HFFc6 (cell line): ENCODE results near the gene NCS1. TPM values are rescaled to one million over a fixed set of nuclear protein-coding genes. Genes with fewer than 3 reads are reported as not detected.

Experiments used
- DNase-seq: peaks from one replicate; pipeline ENCODE4 v3.0.0-alpha.2; 2018
- H3K27ac Mint-ChIP-seq: 2 replicates; pipeline ENCODE4 v1.8.0; 2020; ENCODE audit warnings: mild to moderate bottlenecking, mixed read lengths
- H3K27me3 Mint-ChIP-seq: 2 replicates; pipeline ENCODE4 v1.8.0; 2021; ENCODE audit warnings: mild to moderate bottlenecking, moderate library complexity, mixed read lengths; ENCODE audit not compliant: insufficient read depth
- H3K36me3 Mint-ChIP-seq: 2 replicates; pipeline ENCODE4 v1.8.0; 2021; ENCODE audit warnings: low read depth, mixed read lengths
- H3K4me1 Mint-ChIP-seq: 2 replicates; pipeline ENCODE4 v1.8.0; 2020; ENCODE audit warnings: low read depth, mixed read lengths
- H3K4me3 Mint-ChIP-seq: 2 replicates; pipeline ENCODE4 v1.8.0; 2020; ENCODE audit warnings: mild to moderate bottlenecking, moderate library complexity, mixed read lengths
- H3K9me3 Mint-ChIP-seq: 2 replicates; pipeline ENCODE4 v1.8.0; 2020; ENCODE audit warnings: mild to moderate bottlenecking, mixed read lengths
- CTCF ChIP-seq: fragments of 200-600 bp; sonication (generic); IDR thresholded peaks from 2 replicates; pipeline ENCODE4 v1.5.0; 2021; ENCODE audit warnings: antibody characterized with exemption, mild to moderate bottlenecking
- total RNA-seq, 6 experiments: library from RNA; stranded (reverse); fragmentation: NEBNext Ultra II Directional; extraction: Animal tissue kit (Norgen Biotek cat#: 25700); gene quantifications; 2 replicates in 1 of 6; 3 replicates in 5 of 6; pipeline ENCODE4 v1.2.3, GENCODE V29; 2021

NCS1 gene
- total RNA-seq, 6 experiments from 2014 or later, result 96.5 to 108 (median 104) TPM

GRCh38 chr9:130171226-130172148 lies 717 bp upstream of the NCS1 start:
- peaks cover 24% of the 10 kb centered on the region for H3K4me1 Mint-ChIP-seq
- DNase-seq, result no peak
- H3K27me3 Mint-ChIP-seq, result peaks cover 2% of the 10 kb centered on the region; the same call in 1 of the 2 replicates
- TF ChIP-seq CTCF, result no peak
- no peaks in the 10 kb centered on the region for H3K9me3 Mint-ChIP-seq
- peak overlapping the region; percentile 59 for H3K27ac Mint-ChIP-seq
- peaks cover 8% of the 10 kb centered on the region; the same call in 1 of the 2 replicates for H3K36me3 Mint-ChIP-seq
- H3K4me3 Mint-ChIP-seq, result peak overlapping the region; percentile 75

DNA sequence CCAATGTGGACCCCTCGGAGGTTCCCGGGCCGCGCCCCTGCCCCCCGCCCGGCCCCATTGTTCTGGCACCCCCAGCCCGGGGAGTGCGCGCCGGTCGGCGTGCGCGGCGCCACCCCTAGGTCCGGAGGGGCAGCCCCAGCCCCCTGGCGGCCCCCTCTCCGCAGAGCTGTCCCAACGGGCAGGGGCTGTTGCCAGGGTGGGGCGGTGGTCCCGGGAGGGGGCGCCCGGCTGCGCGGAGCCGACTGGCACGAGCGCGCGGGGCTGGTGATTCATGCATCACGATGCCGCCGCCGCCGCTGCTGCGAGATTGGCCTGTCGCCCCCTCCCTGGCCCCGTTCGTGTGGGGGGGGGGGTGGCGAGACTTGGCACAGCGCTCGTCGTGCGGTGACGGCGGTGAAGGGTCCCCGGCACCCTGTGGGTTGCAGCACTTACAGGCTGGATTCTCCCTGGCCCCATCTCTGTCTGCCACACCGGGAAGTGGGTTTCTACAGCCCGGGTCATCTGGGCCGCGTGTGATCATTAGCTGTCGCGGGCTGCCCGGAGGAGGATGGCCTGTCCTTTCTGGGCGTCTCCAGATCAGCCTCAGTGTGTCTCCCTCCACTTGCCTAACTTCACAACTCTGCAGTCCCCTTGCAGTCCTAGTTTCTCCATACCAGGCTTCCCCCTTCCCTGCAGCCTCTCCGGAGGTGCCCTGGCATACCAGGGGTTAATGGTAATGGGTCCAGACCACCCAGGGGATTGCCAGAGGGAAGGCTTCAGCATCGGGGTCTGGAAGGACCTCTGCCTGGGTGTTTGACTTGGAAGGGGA lies 858 bp downstream of the NCS1 start:
- peak; percentile 8 for DNase-seq
- Mint-ChIP-seq H3K9me3 (no peaks in the 10 kb centered on the region), H3K36me3 (peaks cover 8% of the 10 kb centered on the region; the same call in 1 of the 2 replicates), H3K4me1 (peaks cover 19% of the 10 kb centered on the region), H3K27me3 (peaks cover 2% of the 10 kb centered on the region; the same call in 1 of the 2 replicates), H3K27ac (peak overlapping the region; percentile 67), H3K4me3 (peak overlapping the region; percentile 92)
- peak; percentile 57 for TF ChIP-seq CTCF

DNA sequence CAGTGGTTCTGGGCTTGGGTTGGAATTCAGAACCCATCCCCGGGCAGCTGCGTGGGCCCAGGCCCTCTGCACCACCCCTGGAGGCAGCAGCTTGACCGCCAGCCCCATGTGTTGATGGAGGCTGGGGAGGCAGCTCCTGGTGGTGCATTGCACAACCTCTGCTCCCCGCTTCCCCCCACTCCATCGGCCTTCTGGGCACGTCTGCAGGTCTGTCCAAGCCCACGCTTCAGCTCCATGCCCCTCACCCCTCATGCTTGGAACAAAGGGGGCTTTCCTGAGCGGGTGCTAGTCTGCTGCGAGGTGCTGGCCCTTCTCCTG lies 1.4 kb downstream of the NCS1 start:
- TF ChIP-seq CTCF, result no peak; the same call in 1 of the 2 replicates
- peaks cover 2% of the 10 kb centered on the region; the same call in 1 of the 2 replicates for H3K27me3 Mint-ChIP-seq
- peak overlapping the region; percentile 67; the same call in 1 of the 2 replicates for H3K27ac Mint-ChIP-seq
- DNase-seq, result no peak
- H3K4me1 Mint-ChIP-seq, result peaks cover 24% of the 10 kb centered on the region
- H3K9me3 Mint-ChIP-seq, result no peaks in the 10 kb centered on the region
- H3K4me3 Mint-ChIP-seq, result peak overlapping the region; percentile 92
- peaks cover 8% of the 10 kb centered on the region; the same call in 1 of the 2 replicates for H3K36me3 Mint-ChIP-seq

GRCh38 chr9:130174025-130174424 lies 1.8 kb downstream of the NCS1 start:
- Mint-ChIP-seq H3K4me3 (peak overlapping the region; percentile 92), H3K9me3 (no peaks in the 10 kb centered on the region), H3K27me3 (peaks cover 2% of the 10 kb centered on the region; the same call in 1 of the 2 replicates), H3K27ac (0 out of 2 replicates have a peak overlapping the region, but pooled peaks have one; percentile 67), H3K36me3 (peaks cover 8% of the 10 kb centered on the region; the same call in 1 of the 2 replicates), H3K4me1 (peaks cover 25% of the 10 kb centered on the region)
- no peak for DNase-seq
- no peak for TF ChIP-seq CTCF

GRCh38 chr9:130174920-130175321 lies 2.7 kb downstream of the NCS1 start:
- Mint-ChIP-seq H3K4me3 (peak overlapping the region; percentile 56), H3K4me1 (peaks cover 34% of the 10 kb centered on the region), H3K9me3 (no peaks in the 10 kb centered on the region), H3K27ac (0 out of 2 replicates have a peak overlapping the region, but pooled peaks have one; percentile 31), H3K36me3 (peaks cover 8% of the 10 kb centered on the region; the same call in 1 of the 2 replicates), H3K27me3 (peaks cover 2% of the 10 kb centered on the region; the same call in 1 of the 2 replicates)
- no peak for DNase-seq
- no peak for TF ChIP-seq CTCF
